Mesenchymal stem cell (in vitro differentiated cells and primary cell): ENCODE results near the gene HMX1.

Source experiments
- DNase-seq: peaks from one replicate; pipeline ENCODE4 v3.0.0-alpha.2; 2013
- H2AFZ ChIP-seq: one replicate; pipeline ENCODE4 v1.6.1; 2013; ENCODE audit warnings: low read depth, mild to moderate bottlenecking, control low read depth, inconsistent platforms, low read length, moderate library complexity
- H2AK5ac ChIP-seq: 2 replicates; pipeline ENCODE4 v1.6.1; 2013; ENCODE audit warnings: low read length, moderate library complexity, mild to moderate bottlenecking, inconsistent platforms; ENCODE audit not compliant: severe bottlenecking
- H2BK120ac ChIP-seq: one replicate; pipeline ENCODE4 v1.6.1; 2013; ENCODE audit warnings: low read depth, mild to moderate bottlenecking, inconsistent platforms, low read length, moderate library complexity
- H2BK12ac ChIP-seq, 2 experiments: one replicate each; pipeline ENCODE4 v1.6.1; 2013; ENCODE audit warnings: inconsistent platforms in 2 of 2, low read length in 2 of 2, mild to moderate bottlenecking in 2 of 2, moderate library complexity in 2 of 2, control low read depth in 1 of 2
- H2BK15ac ChIP-seq: one replicate; pipeline ENCODE4 v1.6.1; 2013; ENCODE audit warnings: mild to moderate bottlenecking, low read depth, inconsistent platforms; ENCODE audit not compliant: poor library complexity, severe bottlenecking
- H2BK5ac ChIP-seq: 2 replicates; pipeline ENCODE4 v1.6.1; 2013; ENCODE audit warnings: low read depth, mild to moderate bottlenecking, low read length, control low read depth, inconsistent platforms; ENCODE audit not compliant: poor library complexity, severe bottlenecking
- H3K14ac ChIP-seq, 2 experiments: one replicate each; pipeline ENCODE4 v1.6.1; 2013; ENCODE audit warnings: inconsistent platforms in 2 of 2, low read length in 2 of 2, control low read depth in 1 of 2, mild to moderate bottlenecking in 1 of 2, moderate library complexity in 1 of 2
- H3K18ac ChIP-seq, 2 experiments: one replicate each; pipeline ENCODE4 v1.6.1; 2013; ENCODE audit warnings: inconsistent platforms in 2 of 2, low read length in 2 of 2, control low read depth in 1 of 2, low read depth in 1 of 2, mild to moderate bottlenecking in 1 of 2
- H3K23ac ChIP-seq, 2 experiments: one replicate each; pipeline ENCODE4 v1.6.1; 2013; ENCODE audit warnings: inconsistent platforms in 2 of 2, low read length in 2 of 2, mild to moderate bottlenecking in 2 of 2, moderate library complexity in 2 of 2, control low read depth in 1 of 2
- H3K27ac ChIP-seq: 2 replicates; pipeline ENCODE4 v1.5.1; 2013; ENCODE audit warnings: mild to moderate bottlenecking, moderate library complexity, low read length, control low read depth, inconsistent platforms; ENCODE audit not compliant: poor library complexity, severe bottlenecking
- H3K27me3 ChIP-seq, 2 experiments: 2 replicates each; pipeline versions ENCODE4 v1.6.1 to v1.7.0; 2013; ENCODE audit warnings: low read length in 2 of 2, mild to moderate bottlenecking in 2 of 2, moderate library complexity in 2 of 2, control low read depth in 1 of 2, inconsistent platforms in 1 of 2; ENCODE audit not compliant: control insufficient read depth in 1 of 2, insufficient read depth in 1 of 2
- H3K36me3 ChIP-seq, 2 experiments: 2 replicates each; pipeline versions ENCODE4 v1.6.1 to v1.7.0; 2013; ENCODE audit warnings: low read length in 2 of 2, control low read depth in 1 of 2, inconsistent platforms in 1 of 2, low read depth in 1 of 2, mild to moderate bottlenecking in 1 of 2; ENCODE audit not compliant: insufficient read depth in 2 of 2, control insufficient read depth in 1 of 2
- H3K4ac ChIP-seq, 2 experiments: one replicate each; pipeline ENCODE4 v1.6.1; 2013; ENCODE audit warnings: inconsistent platforms in 2 of 2, low read length in 2 of 2, mild to moderate bottlenecking in 2 of 2, moderate library complexity in 2 of 2, control low read depth in 1 of 2, low read depth in 1 of 2
- H3K4me1 ChIP-seq: 2 replicates; pipeline ENCODE4 v1.6.1; 2013; ENCODE audit warnings: low read depth, low read length, control low read depth; ENCODE audit not compliant: control insufficient read depth, insufficient read depth
- H3K4me2 ChIP-seq: 2 replicates; pipeline ENCODE4 v1.6.1; 2013; ENCODE audit warnings: low read length, mild to moderate bottlenecking, inconsistent platforms; ENCODE audit not compliant: poor library complexity, severe bottlenecking
- H3K4me3 ChIP-seq, 2 experiments: 2 replicates each; pipeline versions ENCODE4 v1.5.1 to v1.7.0; 2013; ENCODE audit warnings: low read length in 2 of 2, mild to moderate bottlenecking in 2 of 2, control low read depth in 1 of 2, low read depth in 1 of 2; ENCODE audit not compliant: insufficient read depth in 1 of 2
- H3K79me1 ChIP-seq: replicated peaks from 2 replicates; pipeline ENCODE4 v1.6.1; 2013; ENCODE audit warnings: mild to moderate bottlenecking, control low read depth, low read length, inconsistent platforms; ENCODE audit not compliant: poor library complexity, severe bottlenecking
- H3K9ac ChIP-seq: 2 replicates; pipeline ENCODE4 v1.7.0; 2013; ENCODE audit warnings: mild to moderate bottlenecking, low read length, moderate library complexity
- H3K9me3 ChIP-seq: 2 replicates; pipeline ENCODE4 v1.7.0; 2013; ENCODE audit warnings: mild to moderate bottlenecking, low read length; ENCODE audit not compliant: control insufficient read depth
- H4K8ac ChIP-seq: one replicate; pipeline ENCODE4 v1.6.1; 2013; ENCODE audit warnings: inconsistent platforms, mild to moderate bottlenecking, low read length, moderate library complexity
- H4K91ac ChIP-seq: one replicate; pipeline ENCODE4 v1.6.1; 2013; ENCODE audit warnings: mild to moderate bottlenecking, low read length, inconsistent platforms
- WGBS: methylation state at CpG from one replicate; pipeline ENCODE4 v1.1.7; 2013; ENCODE audit warnings: mixed read lengths; 5-methylcytosine and 5-hydroxymethylcytosine counted together

Gene HMX1

GRCh38 chr4:8888856-8889255 is 17.2 kb upstream of the HMX1 start:
- no peak overlapping the region for H3K18ac ChIP-seq
- H3K9ac ChIP-seq, result no peak overlapping the region
- H3K79me1 ChIP-seq, result no peaks in the 10 kb centered on the region
- no peak overlapping the region for H4K91ac ChIP-seq
- no peak overlapping the region for H2AK5ac ChIP-seq
- no peak overlapping the region for H2BK12ac ChIP-seq
- peaks cover 2% of the 10 kb centered on the region for H3K4me1 ChIP-seq
- H3K4ac ChIP-seq, result no peak overlapping the region
- no peak overlapping the region for H3K23ac ChIP-seq
- no peak overlapping the region for H2BK15ac ChIP-seq
- no peak overlapping the region for H3K4me3 ChIP-seq
- H3K27me3 ChIP-seq, result peaks cover 0 to 71% of the 10 kb centered on the region in 2 experiments
- no peak overlapping the region for H3K4me2 ChIP-seq
- H3K14ac ChIP-seq, result no peak overlapping the region
- H2BK120ac ChIP-seq, result no peak overlapping the region
- DNase-seq, result no peak
- H3K36me3 ChIP-seq, result no peaks in the 10 kb centered on the region
- no peak overlapping the region for H2BK5ac ChIP-seq
- H2AFZ ChIP-seq, result no peak overlapping the region
- WGBS, result 69% methylated on average over 13 of the region's 13 CpGs
- H4K8ac ChIP-seq, result no peak overlapping the region
- H3K9me3 ChIP-seq, result no peaks in the 10 kb centered on the region
- no peak overlapping the region for H3K27ac ChIP-seq

GRCh38 chr4:8886612-8887406 is 15.2 kb upstream of the HMX1 start:
- no peak overlapping the region for H3K4me3 ChIP-seq
- H3K36me3 ChIP-seq, result no peaks in the 10 kb centered on the region
- no peak overlapping the region for H3K14ac ChIP-seq
- no peak overlapping the region for H3K4ac ChIP-seq
- H2AK5ac ChIP-seq, result no peak overlapping the region
- H3K27ac ChIP-seq, result no peak overlapping the region
- H3K18ac ChIP-seq, result no peak overlapping the region
- no peak overlapping the region for H3K23ac ChIP-seq
- H2BK120ac ChIP-seq, result no peak overlapping the region
- H3K4me2 ChIP-seq, result no peak overlapping the region
- H2AFZ ChIP-seq, result no peak overlapping the region
- no peak overlapping the region for H2BK15ac ChIP-seq
- H3K9ac ChIP-seq, result no peak overlapping the region
- 84% methylated on average over 10 of the region's 10 CpGs for WGBS
- peaks cover 0 to 70% of the 10 kb centered on the region in 2 experiments for H3K27me3 ChIP-seq
- no peaks in the 10 kb centered on the region for H3K79me1 ChIP-seq
- DNase-seq, result no peak
- H4K91ac ChIP-seq, result no peak overlapping the region
- H3K9me3 ChIP-seq, result no peaks in the 10 kb centered on the region
- no peak overlapping the region for H2BK12ac ChIP-seq
- no peak overlapping the region for H4K8ac ChIP-seq
- H2BK5ac ChIP-seq, result no peak overlapping the region
- no peaks in the 10 kb centered on the region for H3K4me1 ChIP-seq

- no peaks in the 10 kb centered on the region for H3K4me1 ChIP-seq
- H3K23ac ChIP-seq, result no peak overlapping the region
- peaks cover 0 to 74% of the 10 kb centered on the region in 2 experiments for H3K27me3 ChIP-seq
- no peak overlapping the region for H3K4me2 ChIP-seq
- H2AK5ac ChIP-seq, result no peak overlapping the region
- no peak overlapping the region for H3K27ac ChIP-seq
- no peak overlapping the region for H3K9ac ChIP-seq
- no peak overlapping the region for H4K8ac ChIP-seq
- H3K9me3 ChIP-seq, result no peaks in the 10 kb centered on the region
- no peak overlapping the region for H2BK12ac ChIP-seq
- no peak overlapping the region for H2BK5ac ChIP-seq
- H2BK120ac ChIP-seq, result no peak overlapping the region
- DNase-seq, result no peak
- no peak overlapping the region for H2AFZ ChIP-seq
- WGBS, result 32% methylated on average over 11 of the region's 14 CpGs
- H3K14ac ChIP-seq, result no peak overlapping the region
- H3K79me1 ChIP-seq, result no peaks in the 10 kb centered on the region
- no peak overlapping the region for H4K91ac ChIP-seq
- no peak overlapping the region for H3K4ac ChIP-seq
- H3K4me3 ChIP-seq, result no peak overlapping the region
- no peaks in the 10 kb centered on the region for H3K36me3 ChIP-seq
- H2BK15ac ChIP-seq, result no peak overlapping the region
- no peak overlapping the region for H3K18ac ChIP-seq
These were observed 10.6 kb upstream of the HMX1 start for GRCh38 chr4:8882239-8882638.

- no peak overlapping the region for H3K23ac ChIP-seq
- no peaks in the 10 kb centered on the region for H3K36me3 ChIP-seq
- H2BK15ac ChIP-seq, result no peak overlapping the region
- no peak overlapping the region for H3K4ac ChIP-seq
- no peak overlapping the region for H3K4me3 ChIP-seq
- no peaks in the 10 kb centered on the region for H3K4me1 ChIP-seq
- H2AFZ ChIP-seq, result no peak overlapping the region
- DNase-seq, result no peak
- H3K79me1 ChIP-seq, result no peaks in the 10 kb centered on the region
- H3K18ac ChIP-seq, result no peak overlapping the region
- H3K4me2 ChIP-seq, result no peak overlapping the region
- H3K9ac ChIP-seq, result no peak overlapping the region
- no peak overlapping the region for H4K91ac ChIP-seq
- peaks cover 0 to 87% of the 10 kb centered on the region in 2 experiments for H3K27me3 ChIP-seq
- no peak overlapping the region for H3K14ac ChIP-seq
- H4K8ac ChIP-seq, result no peak overlapping the region
- WGBS, result 81% methylated on average over 9 of the region's 9 CpGs
- H2AK5ac ChIP-seq, result no peak overlapping the region
- H3K27ac ChIP-seq, result no peak overlapping the region
- H3K9me3 ChIP-seq, result no peaks in the 10 kb centered on the region
- no peak overlapping the region for H2BK120ac ChIP-seq
- no peak overlapping the region for H2BK5ac ChIP-seq
- H2BK12ac ChIP-seq, result no peak overlapping the region
These were observed 9.2 kb upstream of the HMX1 start for GRCh38 chr4:8880851-8881250.
